DLD1 (cell line): ENCODE data around the gene TWSG1.
"Not testable (repeated sequence)": the region's sequence is repeated elsewhere in the genome, so short reads cannot be mapped to it uniquely, and the experiment has no call there.

Source experiments
- in situ Hi-C: cut with HindIII; loops from 2 replicates; pipeline ENCODE4 v1.10.0; 2017; ENCODE audit warnings: low sequenced_read_pairs

The TWSG1 gene

DNA sequence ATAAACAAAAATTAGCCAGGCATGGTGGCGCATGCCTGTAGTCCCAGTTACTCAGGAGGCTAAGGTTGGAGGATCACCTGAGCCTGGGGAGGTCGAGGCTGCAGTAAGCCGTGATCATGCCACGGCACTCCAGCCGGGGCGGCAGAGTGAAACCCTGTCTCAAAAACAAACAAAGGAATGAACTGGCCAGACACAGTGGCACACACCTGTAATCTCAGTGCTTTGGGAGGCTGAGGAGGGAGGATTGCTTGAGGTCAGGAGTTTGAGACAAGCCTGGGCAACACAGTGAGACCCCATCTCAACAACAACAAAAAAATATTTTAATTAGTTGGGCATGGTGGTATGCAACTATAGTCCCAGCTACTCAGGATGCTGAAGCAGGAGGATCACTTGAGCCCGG, 116.3 kb downstream of the TWSG1 start:
- in situ Hi-C loops: not testable (repeated sequence)
